T-helper 2 cell treated with Interferon-gamma antibody and Interleukin-4, amounts not matched to agents 100 ng/mL and 5 ng/mL, for 36 hours (primary cell): ENCODE measurements around the gene CDC42EP4. TPM values are rescaled to one million over a fixed set of nuclear protein-coding genes. Genes with fewer than 3 reads are reported as not detected.
"Not testable (repeated sequence)": the region's sequence is repeated elsewhere in the genome, so short reads cannot be mapped to it uniquely, and the experiment has no call there.

Experiments used
- intact Hi-C: fragments of 100-400 bp; cut with micrococcal nuclease; formaldehyde crosslinking; loops from one replicate; pipeline ENCODE4 v1.15.1; 2023
- total RNA-seq: library from RNA; stranded (reverse); gene quantifications from 2 replicates; pipeline ENCODE4 v1.2.3, GENCODE V29; 2022

Gene CDC42EP4
- total RNA-seq, 1 donor from 2014 or later, result 1.6 TPM

DNA sequence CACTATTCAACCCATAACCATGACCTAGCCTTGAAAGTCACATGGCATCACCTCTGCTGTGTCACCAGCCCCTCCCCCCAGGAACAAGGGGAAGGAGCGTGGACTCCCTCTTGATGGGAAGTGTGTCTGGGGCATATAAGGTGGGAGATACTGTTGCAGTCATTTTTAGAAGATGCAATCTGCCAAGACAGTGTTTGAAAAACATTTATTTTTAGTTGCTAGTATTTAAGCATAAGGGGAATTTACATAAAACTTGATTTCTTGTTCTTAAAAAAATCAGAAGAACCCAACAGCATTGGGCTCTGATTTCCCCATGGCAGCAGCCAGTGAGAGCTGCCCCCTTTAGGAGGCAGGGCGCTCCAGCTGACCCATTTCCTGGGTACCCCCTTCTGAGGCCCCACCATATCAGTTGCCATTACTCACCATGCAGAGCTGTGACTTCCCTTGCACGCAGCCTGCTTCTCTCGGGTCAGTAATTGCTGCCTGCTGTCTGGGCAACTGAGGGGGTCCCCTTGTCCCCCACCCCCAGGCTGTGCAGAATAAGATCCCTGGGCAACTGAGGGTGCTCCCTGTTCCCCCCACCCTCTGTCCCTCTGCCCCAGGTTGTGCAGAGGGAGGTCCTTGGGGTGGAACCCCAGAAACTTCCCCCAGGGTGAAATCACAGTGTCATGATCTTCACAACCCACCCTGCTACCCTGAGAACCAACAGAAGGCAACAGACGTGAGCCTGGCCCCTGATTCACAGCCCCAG, 11.8 kb upstream of the CDC42EP4 start:
- intact Hi-C loops, result no loop called here

- intact Hi-C loops, result no loop called here
Measured at GRCh38 chr17:73320601-73321264, 8.9 kb upstream of the CDC42EP4 start.

GRCh38 chr17:73319766-73320165, 8.0 kb upstream of the CDC42EP4 start:
- intact Hi-C loops, result loop anchor here (10.0 kb wide), 1 partner anchor 885 kb away; the partner anchor contains the start of gene RPL38

GRCh38 chr17:73318836-73319235, 7.0 kb upstream of the CDC42EP4 start:
- intact Hi-C loops, result loop anchor here (10.0 kb wide), 1 partner anchor 886 kb away; the partner anchor contains the start of gene RPL38

GRCh38 chr17:73318427-73318813, 6.6 kb upstream of the CDC42EP4 start:
- intact Hi-C loops, result loop anchor here (10.0 kb wide), 1 partner anchor 886 kb away; the partner anchor contains the start of gene RPL38

DNA sequence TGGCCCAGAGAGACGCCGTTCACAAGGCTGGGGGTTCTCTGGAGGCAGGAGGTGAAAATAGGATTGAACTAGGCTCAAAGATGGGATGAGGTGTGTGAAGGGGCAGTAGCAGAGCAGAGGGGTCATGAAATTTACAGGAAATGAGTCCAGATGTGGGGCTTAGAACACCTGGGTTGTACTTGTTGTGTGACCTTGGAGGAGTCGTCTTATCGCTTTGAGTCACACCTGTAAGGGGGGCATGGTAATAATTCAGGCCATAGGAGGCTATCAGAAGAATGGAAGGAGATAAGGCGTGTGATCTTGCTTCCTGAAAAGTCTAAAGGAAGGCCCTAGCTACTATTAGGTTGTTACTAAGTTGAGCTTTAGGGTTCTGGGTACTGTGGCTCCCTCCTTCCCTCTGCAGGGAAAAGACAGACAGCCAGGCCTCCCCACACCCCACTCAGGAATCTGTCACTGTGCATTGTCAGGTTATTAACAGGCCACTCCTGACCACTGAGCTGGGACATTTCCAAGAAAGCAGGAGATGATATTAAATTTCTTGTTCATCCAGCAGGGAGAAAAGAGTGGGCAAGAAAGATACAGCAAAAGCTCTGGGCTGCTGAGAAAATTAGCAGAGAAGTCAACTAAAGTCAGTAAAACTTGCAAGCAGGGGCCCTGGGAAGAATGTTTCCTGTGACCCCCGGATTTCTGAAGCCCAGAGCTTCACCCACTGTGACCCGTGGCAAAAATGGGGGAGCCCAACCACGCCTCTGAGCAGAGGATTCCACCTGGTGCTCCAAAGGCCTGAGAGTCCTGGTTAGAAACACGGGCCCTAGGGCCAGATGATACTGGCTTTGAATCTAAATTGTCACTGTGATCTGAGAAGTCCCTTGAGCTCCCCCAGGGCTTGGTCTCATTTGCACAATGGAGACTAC, 6.0 kb upstream of the CDC42EP4 start:
- intact Hi-C loops, result loop anchor here (10.0 kb wide), 1 partner anchor 887 kb away; the partner anchor contains the start of gene RPL38

- intact Hi-C loops, result loop anchor here (10.0 kb wide), 1 partner anchor 888 kb away; the partner anchor contains the start of gene RPL38
Measured at GRCh38 chr17:73316919-73317505, 5.2 kb upstream of the CDC42EP4 start.

DNA sequence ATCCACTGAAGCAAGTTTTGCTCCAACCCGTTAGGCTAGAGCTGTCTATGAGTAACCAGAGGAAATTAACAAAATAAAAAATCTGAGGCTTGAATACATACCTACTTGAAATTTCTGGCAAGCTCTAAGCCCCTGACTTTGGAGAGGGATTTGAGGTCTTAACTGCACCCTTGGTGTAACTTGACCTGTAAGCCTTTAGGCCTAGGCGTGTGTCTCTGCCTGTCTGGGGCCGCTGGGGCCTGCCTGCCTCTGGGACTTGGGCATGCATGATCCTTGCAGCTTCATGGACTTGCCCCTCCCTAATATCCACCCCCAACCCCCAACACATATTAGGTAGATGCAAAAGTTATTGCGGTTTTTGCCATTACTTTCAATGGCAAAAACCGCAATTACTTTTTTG, 3.7 kb upstream of the CDC42EP4 start:
- intact Hi-C loops, result loop anchor here (10.0 kb wide), 1 partner anchor 889 kb away; the partner anchor contains the start of gene RPL38

DNA sequence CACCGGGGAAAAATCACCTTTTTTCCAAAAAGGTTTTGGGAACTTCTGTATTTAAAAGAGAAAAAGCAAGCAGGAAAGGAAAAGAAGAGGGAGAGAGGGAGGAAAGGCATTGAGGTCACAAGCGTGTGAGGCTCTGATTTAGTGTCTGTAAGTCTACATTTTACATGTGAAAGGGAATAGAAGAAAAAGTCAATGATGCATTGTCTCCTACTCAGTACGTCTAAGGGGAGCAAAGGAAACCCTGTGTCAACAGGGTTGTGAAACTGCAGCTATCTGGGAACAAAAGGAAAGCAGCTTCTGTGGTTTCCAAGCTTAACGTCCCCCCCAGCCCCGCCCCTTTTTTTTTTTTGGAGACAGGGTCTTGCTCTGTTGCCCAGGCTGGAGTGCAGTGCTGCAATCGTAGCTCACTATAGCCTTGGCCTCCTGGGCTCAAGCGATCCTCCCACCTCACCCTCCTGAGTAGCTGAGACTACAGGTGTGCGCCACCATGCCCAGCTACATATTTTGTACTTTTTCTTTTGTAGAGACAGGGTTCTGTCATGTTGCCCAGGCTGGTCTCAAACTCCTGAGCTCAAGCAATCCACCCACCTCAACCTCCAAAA, 1.8 kb upstream of the CDC42EP4 start:
- intact Hi-C loops, result loop anchor here (5.0 to 10.0 kb wide), 2 partner anchors 586 to 891 kb away; partner anchors contain the start of gene RPL38

DNA sequence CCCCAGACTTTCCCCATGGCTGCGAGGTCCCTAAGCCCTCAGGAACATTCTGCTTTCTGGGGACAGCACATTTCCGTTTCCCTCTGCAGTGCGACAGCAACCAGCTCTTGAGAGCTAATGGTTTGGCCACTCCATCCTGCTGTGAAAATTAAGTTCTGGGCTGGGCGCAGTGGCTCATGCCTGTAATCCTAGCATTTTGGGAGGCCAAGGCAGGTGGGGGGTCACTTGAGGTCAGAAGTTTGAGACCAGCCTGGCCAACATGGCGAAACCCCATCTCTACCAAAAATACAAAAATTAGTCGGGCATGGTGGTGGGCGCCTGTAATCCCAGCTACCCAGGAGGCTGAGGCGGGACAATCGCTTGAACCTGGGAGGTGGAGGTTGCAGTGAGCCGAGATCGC, 1.1 kb upstream of the CDC42EP4 start:
- intact Hi-C loops, result loop anchor here (1.0 to 10.0 kb wide), 3 partner anchors 81 to 892 kb away; partner anchors contain the start of gene RPL38

- intact Hi-C loops, result loop anchor here (1.0 to 10.0 kb wide), 6 partner anchors 57 to 893 kb away; partner anchors contain the start of genes RPL38 and SLC39A11
Measured at GRCh38 chr17:73311428-73311780, 397 bp downstream of the CDC42EP4 start.

DNA sequence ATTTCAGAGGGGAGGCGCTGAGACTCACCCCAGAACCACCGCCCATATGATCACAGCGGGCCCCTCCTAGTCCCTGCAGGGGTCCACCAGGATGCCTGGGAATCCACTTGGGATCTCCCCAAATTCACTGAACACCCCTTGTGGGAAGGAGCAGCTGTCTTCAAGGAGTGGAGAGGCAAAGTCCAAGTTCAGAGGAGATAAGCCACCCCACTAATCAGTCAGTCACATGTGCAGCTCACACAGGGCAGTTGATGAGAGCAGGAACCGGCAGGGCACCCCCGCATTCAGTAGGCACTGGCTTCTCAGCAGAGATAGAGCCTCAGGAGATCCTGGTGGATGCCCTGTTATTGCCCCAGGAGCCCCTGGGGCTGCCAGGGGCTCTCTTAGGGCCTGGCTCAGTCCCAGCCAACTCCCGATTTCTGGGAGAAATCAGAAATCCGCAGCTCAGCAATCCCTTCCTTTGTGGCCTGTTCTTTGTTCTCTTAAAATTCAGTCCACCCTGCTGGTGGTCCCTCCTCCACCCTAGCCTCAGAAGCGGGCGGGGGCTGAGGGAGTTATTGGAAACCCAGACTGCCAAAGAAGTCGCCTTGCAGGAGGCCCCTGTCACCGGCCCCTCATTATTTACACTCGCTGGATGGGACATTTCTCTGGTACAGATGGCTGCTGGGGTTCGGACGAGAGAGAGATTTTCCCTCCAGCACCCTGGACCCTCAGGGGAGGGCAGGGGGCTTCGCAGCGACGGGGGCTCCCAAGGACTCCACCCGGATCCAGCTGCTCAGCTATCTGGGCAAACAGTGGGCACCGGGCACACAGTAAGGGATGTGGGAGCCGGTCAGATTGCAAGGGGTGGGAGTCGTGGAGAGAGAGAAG, 1.8 kb downstream of the CDC42EP4 start:
- intact Hi-C loops, result loop anchor here (2.0 to 10.0 kb wide), 5 partner anchors 55 to 895 kb away; partner anchors contain the start of genes RPL38 and SLC39A11

DNA sequence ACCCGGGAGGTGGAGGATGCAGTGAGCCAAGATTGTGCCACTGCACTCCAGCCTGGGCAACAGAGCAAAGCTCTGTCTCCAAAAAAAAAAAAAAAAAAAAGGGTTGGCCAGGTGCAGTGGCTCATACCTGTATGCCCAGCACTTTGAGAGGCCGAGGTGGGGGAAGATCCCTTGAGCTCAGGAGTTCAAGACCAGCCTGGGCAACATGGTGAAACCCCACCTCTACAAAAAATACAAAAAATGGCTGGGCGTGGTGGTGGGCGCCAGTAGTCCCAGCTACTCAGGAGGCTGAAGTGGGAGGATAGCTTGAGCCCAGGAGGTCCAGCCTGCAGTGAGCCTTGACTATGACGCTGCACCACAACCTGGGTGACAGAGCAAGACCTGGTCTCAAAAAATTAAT, 2.8 kb downstream of the CDC42EP4 start:
- intact Hi-C loops, result not testable (repeated sequence)

GRCh38 chr17:73308017-73308823, 3.6 kb downstream of the CDC42EP4 start:
- intact Hi-C loops, result no loop called here

GRCh38 chr17:73307130-73307529, 4.7 kb downstream of the CDC42EP4 start:
- intact Hi-C loops, result no loop called here

DNA sequence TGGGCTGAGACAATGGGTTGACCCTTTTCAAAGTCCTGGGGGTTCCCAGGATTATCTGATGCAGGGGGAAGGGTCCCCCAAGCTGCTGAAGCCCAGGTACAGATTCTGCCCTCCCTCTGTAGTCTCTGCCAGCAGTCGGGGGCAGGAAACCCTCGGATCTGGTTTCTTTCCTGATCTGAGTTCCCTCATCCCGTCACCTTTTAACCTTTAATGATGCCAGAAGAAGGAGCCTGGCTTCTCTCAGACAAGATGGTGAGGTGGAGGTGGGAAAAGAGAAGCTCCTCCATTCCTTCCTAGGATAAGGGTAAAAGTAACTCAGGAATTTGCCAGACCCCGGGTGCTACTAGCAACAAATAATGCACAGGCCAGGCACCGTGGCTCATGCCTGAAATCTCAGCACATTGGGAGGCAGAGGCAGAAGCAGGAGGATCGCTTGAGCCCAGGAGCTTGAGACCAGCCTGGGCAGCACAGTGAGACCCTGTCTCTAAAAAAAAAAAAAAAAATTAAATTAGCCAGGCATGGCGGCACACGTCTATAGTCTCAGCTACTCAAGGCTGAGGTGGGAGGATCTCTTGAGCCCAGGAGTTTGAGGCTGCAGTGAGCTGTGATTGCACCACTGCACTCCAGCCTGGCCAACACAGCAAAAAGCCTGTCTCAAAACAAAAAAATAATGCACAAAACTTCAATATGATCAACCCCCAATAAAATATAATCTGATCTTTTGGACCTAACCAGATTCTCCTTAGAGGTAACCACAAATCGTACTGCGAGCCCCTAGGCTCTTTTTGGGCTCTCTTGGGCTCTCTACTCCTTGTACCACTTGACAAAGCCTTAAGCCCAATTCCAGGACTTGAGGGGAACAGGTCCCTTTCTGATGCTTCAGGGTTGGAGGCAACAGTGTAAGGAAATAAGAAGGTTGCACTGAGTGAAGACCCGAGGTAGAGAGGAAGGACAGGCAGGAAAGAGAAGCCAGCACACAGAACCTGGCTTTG, 5.7 kb downstream of the CDC42EP4 start:
- intact Hi-C loops, result no loop called here
